Duodenal mucosa (tissue), 2 donors: Measurements from ENCODE around the gene ATP1B1.
A peak's percentile ranks its signal among the peaks of the same experiment; 100 is the strongest.

Experiments used
- H3K27ac ChIP-seq: one replicate; pipeline ENCODE4 v1.7.0; 2013; ENCODE audit warnings: low read depth, low read length
- H3K27me3 ChIP-seq, 2 donors: one replicate each; pipeline ENCODE4 v1.7.0; 2013; ENCODE audit warnings: low read length in 2 of 2, control low read depth in 1 of 2; ENCODE audit not compliant: insufficient read depth in 2 of 2, control insufficient read depth in 1 of 2
- H3K36me3 ChIP-seq, 2 donors: one replicate each; pipeline ENCODE4 v1.7.0; 2013; ENCODE audit warnings: low read length in 2 of 2, control low read depth in 1 of 2; ENCODE audit not compliant: insufficient read depth in 2 of 2, control insufficient read depth in 1 of 2
- H3K4me1 ChIP-seq, 2 donors: one replicate each; pipeline ENCODE4 v1.7.0; 2013; ENCODE audit warnings: low read length in 2 of 2, control low read depth in 1 of 2; ENCODE audit not compliant: insufficient read depth in 2 of 2, control insufficient read depth in 1 of 2
- H3K4me3 ChIP-seq, 2 donors: one replicate each; pipeline ENCODE4 v1.7.0; 2013; ENCODE audit warnings: low read length in 2 of 2, low read depth in 1 of 2
- H3K9ac ChIP-seq, 2 donors: one replicate each; pipeline ENCODE4 v1.7.0; 2013; ENCODE audit warnings: low read length in 2 of 2, low read depth in 1 of 2
- H3K9me3 ChIP-seq, 2 donors: one replicate each; pipeline ENCODE4 v1.7.0; 2013; ENCODE audit warnings: low read length in 2 of 2, control low read depth in 1 of 2; ENCODE audit not compliant: control insufficient read depth in 1 of 2

Gene ATP1B1

DNA sequence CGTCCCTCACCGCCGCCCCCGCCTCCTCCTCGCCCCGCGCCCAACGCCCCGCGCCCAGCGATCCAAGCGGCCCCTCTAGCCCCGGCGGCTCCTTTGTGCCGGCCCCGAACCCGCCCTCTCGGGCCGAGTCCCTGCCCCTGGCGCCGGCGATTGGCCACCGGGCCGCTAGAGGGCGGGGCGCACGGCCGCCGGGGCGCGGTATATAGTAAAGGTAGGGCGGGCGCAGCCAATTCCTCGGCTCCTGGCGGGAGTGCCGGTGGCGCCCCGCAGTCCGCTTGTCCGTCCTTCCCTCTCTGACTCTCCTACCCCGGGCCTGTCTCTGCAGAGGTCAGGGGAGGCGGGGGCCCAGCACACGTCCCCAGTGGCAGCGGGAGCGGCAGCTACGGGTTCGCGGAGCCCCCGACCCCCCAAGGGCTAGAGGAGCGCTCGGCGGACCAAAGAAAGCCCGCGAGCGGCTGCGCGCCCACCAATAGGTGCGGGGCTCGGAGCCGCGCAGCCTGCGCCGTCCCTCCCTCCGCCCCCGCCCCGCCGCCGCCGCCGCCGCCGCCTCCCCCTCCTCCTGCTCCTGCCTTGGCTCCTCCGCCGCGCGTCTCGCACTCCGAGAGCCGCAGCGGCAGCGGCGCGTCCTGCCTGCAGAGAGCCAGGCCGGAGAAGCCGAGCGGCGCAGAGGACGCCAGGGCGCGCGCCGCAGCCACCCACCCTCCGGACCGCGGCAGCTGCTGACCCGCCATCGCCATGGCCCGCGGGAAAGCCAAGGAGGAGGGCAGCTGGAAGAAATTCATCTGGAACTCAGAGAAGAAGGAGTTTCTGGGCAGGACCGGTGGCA is at the start of gene ATP1B1:
Gene ATP1B1 (plus strand): TSS at position 596 of the 826 bp plus-strand sequence. CDS start 140 bp downstream, at position 736.
- peak within 1 kb of the TSS; percentile 87 to 94 for H3K4me3 ChIP-seq
- H3K27me3 ChIP-seq = no peaks in the 10 kb centered on the region
- H3K4me1 ChIP-seq = peaks cover 45 to 51% of the 10 kb centered on the region in 2 donors
- H3K36me3 ChIP-seq = peaks cover 2 to 5% of the 10 kb centered on the region in 2 donors
- no peaks in the 10 kb centered on the region for H3K9me3 ChIP-seq
- peak within 1 kb of the TSS; percentile 90 to 93 for H3K9ac ChIP-seq
- H3K27ac ChIP-seq = peak within 1 kb of the TSS; percentile 91

DNA sequence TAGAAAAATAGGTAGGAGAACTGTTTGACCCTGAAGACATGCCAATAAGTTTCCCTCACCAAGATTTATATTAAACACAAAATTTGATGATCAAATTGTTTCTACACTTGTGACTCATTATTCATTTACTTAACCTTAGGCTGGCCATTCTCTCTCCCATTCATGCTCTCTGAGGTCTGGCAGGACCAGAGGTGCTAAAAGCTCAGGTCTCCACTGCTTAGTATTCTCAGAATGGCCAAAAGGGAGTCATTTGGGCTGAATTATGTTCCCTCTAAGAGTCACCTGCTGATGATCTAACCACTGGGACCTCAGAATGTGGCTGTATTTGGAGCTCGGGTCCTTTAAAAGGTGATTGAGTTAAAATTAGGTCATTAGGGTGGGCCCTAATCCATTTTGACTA is 47.1 kb upstream of the ATP1B1 start:
- Histone ChIP-seq H3K9ac (no peak overlapping the region), H3K27me3 (no peaks in the 10 kb centered on the region), H3K9me3 (no peaks in the 10 kb centered on the region), H3K4me3 (no peak overlapping the region), H3K36me3 (no peaks in the 10 kb centered on the region), H3K4me1 (peaks cover 0 to 5% of the 10 kb centered on the region in 2 donors), H3K27ac (no peak overlapping the region)

DNA sequence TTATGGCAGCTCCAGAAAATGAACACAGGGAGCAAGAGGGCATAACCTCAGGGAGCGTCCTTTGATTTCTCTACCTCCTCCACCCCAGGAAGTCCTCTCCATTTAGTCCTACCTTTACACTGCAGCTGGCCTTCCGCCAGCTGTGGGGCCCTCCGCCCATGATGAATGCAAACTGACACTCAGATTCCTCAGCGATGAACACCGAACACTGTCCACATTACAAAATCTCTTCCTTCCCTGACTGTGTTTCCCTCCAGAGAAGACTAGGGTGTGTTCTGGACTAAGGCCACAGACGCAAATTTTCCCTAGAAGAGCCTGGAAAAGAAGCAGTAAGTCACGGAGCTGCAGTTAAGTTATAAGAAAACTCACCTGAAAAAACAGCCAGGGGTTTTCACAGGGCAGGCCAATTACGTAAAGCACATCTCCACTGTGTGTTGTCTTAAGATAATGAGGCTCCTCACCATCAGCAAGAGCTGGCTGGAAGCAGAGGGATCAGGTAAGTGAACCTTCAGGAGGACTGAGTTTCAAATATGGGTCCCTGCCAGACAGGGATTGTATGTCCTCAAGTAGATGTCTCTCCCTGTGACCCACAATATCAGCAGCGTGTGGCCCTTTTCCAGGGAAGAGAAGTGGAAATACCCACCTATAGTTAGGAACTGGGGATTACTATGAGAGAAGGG is 46.3 kb upstream of the ATP1B1 start:
- no peaks in the 10 kb centered on the region for H3K27me3 ChIP-seq
- peaks cover 0 to 5% of the 10 kb centered on the region in 2 donors for H3K4me1 ChIP-seq
- no peak overlapping the region for H3K4me3 ChIP-seq
- H3K36me3 ChIP-seq = no peaks in the 10 kb centered on the region
- H3K9ac ChIP-seq = no peak overlapping the region
- no peaks in the 10 kb centered on the region for H3K9me3 ChIP-seq
- H3K27ac ChIP-seq = no peak overlapping the region

DNA sequence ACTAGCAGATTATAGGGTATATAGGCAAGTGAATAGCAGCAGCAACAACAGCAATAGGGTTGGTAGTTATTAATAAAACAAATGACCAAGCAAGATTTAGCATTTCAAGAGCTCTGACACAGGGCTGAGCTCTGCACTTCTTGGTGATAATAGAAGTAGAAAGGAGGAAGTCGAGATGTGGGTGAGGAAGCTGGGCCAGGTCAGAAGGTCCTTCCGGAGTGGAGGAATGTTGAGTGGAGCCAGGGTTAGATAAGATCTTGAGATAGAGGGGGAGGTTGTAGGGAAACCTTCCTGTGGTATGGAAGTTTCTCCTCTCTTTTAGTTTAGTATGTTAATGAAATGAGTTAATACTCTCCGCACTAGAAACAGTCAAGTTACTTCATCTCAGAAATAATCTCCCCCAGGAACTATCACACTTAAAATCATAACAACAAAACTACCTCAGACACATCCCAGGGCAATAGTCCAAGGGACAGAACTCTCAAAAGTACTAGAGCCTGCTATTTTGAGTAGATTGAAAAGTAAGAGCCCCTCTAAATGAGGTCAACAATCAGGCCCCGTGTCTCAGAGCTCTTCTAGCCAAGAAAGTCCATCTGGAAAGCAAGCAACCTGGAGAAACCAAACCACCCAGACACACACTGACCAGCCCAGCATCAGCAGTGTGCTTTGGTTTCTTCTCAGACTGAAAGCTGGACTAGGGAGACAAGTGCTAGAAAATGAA is 45.4 kb upstream of the ATP1B1 start:
- H3K27ac ChIP-seq = no peak overlapping the region
- no peaks in the 10 kb centered on the region for H3K36me3 ChIP-seq
- H3K9me3 ChIP-seq = no peaks in the 10 kb centered on the region
- no peaks in the 10 kb centered on the region for H3K27me3 ChIP-seq
- H3K4me3 ChIP-seq = no peak overlapping the region
- no peak overlapping the region for H3K9ac ChIP-seq
- H3K4me1 ChIP-seq = peaks cover 0 to 5% of the 10 kb centered on the region in 2 donors

DNA sequence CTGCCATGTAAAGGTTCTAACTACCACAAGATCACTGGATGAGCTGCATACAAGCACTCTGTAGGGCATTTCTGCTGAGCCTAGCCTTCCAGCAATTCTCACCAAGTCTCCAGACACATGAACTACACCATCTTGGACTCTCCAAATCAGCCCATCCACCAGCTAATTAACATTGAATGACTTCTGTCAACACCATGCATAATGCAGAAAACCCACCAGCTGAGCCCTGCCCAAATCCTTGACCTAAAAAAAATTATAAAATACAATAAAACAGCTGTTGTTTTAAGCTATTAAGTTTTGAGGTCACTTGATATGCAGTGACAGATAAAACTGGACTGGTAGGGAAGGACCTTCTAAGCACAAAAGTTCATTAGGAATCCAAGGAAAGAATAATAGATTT is 44.3 kb upstream of the ATP1B1 start:
- no peak overlapping the region for H3K9ac ChIP-seq
- no peaks in the 10 kb centered on the region for H3K27me3 ChIP-seq
- no peaks in the 10 kb centered on the region for H3K36me3 ChIP-seq
- peaks cover 0 to 5% of the 10 kb centered on the region in 2 donors for H3K4me1 ChIP-seq
- no peak overlapping the region for H3K4me3 ChIP-seq
- H3K9me3 ChIP-seq = peaks cover 4 to 5% of the 10 kb centered on the region in 2 donors
- H3K27ac ChIP-seq = no peak overlapping the region

DNA sequence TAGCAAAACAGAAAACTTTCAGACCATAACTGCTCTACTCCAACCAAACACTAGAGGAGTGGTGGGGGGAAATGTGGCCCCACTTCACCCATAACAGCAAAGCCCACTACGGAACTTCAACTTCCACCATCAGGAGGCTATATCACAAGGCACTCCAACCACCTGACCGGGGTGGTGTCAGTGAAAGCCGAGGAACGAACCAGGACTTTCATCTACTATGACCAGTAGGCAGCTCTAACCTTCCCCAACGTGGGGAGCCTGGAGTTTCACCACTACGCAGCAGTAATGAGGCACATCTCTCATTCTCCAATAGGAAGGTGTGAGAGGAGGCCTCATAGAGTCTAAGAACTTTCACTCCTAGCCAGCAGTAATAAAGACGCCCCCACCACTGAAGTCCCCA is 42.4 kb upstream of the ATP1B1 start:
- peaks cover 0 to 5% of the 10 kb centered on the region in 2 donors for H3K4me1 ChIP-seq
- H3K9me3 ChIP-seq = peaks cover 9% of the 10 kb centered on the region in 2 donors
- no peak overlapping the region for H3K27ac ChIP-seq
- H3K9ac ChIP-seq = no peak overlapping the region
- no peaks in the 10 kb centered on the region for H3K27me3 ChIP-seq
- no peaks in the 10 kb centered on the region for H3K36me3 ChIP-seq
- H3K4me3 ChIP-seq = no peak overlapping the region

DNA sequence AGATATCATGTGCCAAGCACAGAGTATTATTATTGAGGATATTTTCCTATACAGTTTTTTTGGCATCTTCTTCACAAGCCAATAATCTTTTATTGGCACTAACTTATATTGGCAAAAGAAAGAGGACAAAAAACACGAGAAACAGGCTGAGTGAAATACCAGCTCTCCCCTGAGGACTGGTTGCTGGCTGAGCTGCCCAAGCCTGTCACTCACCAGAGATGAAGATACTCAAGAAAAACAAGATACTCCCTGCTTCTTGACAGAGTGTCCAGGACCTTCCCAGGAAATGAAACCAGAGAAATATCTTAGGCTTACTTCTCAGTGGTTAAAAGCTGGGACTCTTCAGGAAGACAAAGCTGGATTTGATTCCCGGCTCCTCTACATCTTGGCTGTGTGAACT is 35.9 kb upstream of the ATP1B1 start:
- peaks cover 9% of the 10 kb centered on the region in 2 donors for H3K9me3 ChIP-seq
- H3K4me3 ChIP-seq = no peak overlapping the region
- H3K9ac ChIP-seq = no peak overlapping the region
- no peaks in the 10 kb centered on the region for H3K27me3 ChIP-seq
- peaks cover 0 to 9% of the 10 kb centered on the region in 2 donors for H3K4me1 ChIP-seq
- H3K27ac ChIP-seq = no peak overlapping the region
- no peaks in the 10 kb centered on the region for H3K36me3 ChIP-seq

DNA sequence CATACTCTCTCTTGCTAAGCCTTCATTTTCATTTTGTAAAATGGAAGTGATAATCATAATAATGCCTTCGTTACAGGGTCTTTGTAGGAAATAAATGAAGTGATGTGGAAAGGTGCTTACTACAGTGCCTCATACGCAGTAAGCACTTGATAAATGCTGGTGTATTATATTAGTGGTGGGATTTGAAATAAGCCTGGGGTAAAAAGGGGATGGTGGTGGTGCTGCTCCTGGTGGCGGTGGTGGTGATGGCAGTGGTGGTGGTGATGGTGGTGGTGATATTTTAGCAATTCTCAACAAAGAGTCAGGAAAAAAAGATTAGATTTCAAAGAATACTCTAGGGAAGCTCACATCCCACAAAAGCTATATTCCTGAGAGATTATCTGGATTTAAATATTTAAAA is 35.5 kb upstream of the ATP1B1 start:
- H3K4me3 ChIP-seq = no peak overlapping the region
- peaks cover 0 to 9% of the 10 kb centered on the region in 2 donors for H3K4me1 ChIP-seq
- H3K9ac ChIP-seq = no peak overlapping the region
- H3K9me3 ChIP-seq = peaks cover 9% of the 10 kb centered on the region in 2 donors
- H3K36me3 ChIP-seq = no peaks in the 10 kb centered on the region
- H3K27ac ChIP-seq = no peak overlapping the region
- H3K27me3 ChIP-seq = no peaks in the 10 kb centered on the region

DNA sequence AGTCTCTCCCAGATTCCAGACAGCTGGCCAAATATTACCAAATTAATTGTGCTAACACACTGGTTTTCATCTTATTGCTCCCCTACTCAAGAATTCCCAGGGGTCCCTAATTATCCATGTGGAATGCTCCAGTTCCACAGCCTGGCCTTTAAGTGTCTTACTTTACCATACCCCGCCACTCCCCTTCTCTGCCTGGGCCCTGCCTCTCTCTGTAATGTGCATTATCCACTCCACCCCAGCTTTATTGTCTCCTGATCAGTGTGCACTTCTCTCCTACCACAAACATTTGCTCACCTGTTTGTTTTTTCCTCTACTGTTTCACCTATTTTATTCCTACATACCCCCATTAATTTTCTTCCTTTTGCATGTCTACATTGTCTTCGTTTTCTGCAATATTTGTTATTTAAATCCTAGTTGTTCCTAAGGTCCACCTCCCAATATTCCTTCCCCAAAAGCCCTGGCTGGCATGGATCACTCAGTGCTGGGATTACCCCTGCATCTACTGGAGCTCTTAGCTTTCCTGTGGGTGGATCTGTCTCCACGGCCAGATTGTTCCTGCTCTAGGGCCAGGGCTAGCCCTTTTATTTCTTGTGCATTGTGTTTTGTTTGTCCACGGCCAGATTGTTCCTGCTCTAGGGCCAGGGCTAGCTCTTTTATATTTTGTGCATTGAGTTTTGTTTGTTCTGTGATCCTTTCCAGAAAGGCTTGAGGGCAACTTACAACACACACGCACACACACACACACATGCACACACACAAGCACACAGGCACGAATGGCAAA is 33.4 kb upstream of the ATP1B1 start:
- no peak overlapping the region for H3K27ac ChIP-seq
- peaks cover 0 to 3% of the 10 kb centered on the region in 2 donors for H3K9me3 ChIP-seq
- H3K4me3 ChIP-seq = no peak overlapping the region
- H3K4me1 ChIP-seq = peaks cover 0 to 13% of the 10 kb centered on the region in 2 donors
- no peak overlapping the region for H3K9ac ChIP-seq
- no peaks in the 10 kb centered on the region for H3K27me3 ChIP-seq
- H3K36me3 ChIP-seq = no peaks in the 10 kb centered on the region
